Large intestine (tissue), 3 donors: ENCODE measurements around the gene EPHA7. TPM values are rescaled to one million over a fixed set of nuclear protein-coding genes. Genes with fewer than 3 reads are reported as not detected.

Experiments used
- DNase-seq, 2 donors: peaks; one replicate each; pipeline versions ENCODE4 v3.0.0 to v3.0.0-alpha.2; 2013
- H3K27ac ChIP-seq: one replicate; pipeline ENCODE4 v1.5.1; 2013; ENCODE audit warnings: low read length
- H3K27me3 ChIP-seq: 2 replicates; pipeline ENCODE4 v1.6.1; 2013; ENCODE audit warnings: low read length; ENCODE audit not compliant: control insufficient read depth, insufficient read depth
- H3K36me3 ChIP-seq: 2 replicates; pipeline ENCODE4 v1.6.1; 2013; ENCODE audit warnings: low read length; ENCODE audit not compliant: control insufficient read depth, insufficient read depth
- H3K4me1 ChIP-seq: one replicate; pipeline ENCODE4 v1.6.1; 2013; ENCODE audit warnings: low read length; ENCODE audit not compliant: control insufficient read depth, insufficient read depth
- H3K4me3 ChIP-seq: one replicate; pipeline ENCODE4 v1.5.1; 2013; ENCODE audit warnings: low read length
- H3K9me3 ChIP-seq: one replicate; pipeline ENCODE4 v1.6.1; 2013; ENCODE audit warnings: mild to moderate bottlenecking, low read depth, low read length, moderate library complexity; ENCODE audit not compliant: control insufficient read depth
- WGBS: methylation state at CpG from one replicate; pipeline ENCODE4 v1.1.5; 2013; ENCODE audit warnings: low lambda C conversion rate; ENCODE audit not compliant: insufficient coverage; 5-methylcytosine and 5-hydroxymethylcytosine counted together
- polyA plus RNA-seq: library from polyadenylated mRNA; unstranded; fragments of 120-200 nt; gene quantifications from one replicate; pipeline ENCODE4 v1.2.1, GENCODE V29; 2013

Gene EPHA7
- polyA plus RNA-seq, 1 donor: 6.5 TPM

GRCh38 chr6:93365445-93365844 is 53.9 kb downstream of the EPHA7 start:
- Histone ChIP-seq H3K4me3 (no peak overlapping the region), H3K27me3 (no peaks in the 10 kb centered on the region), H3K27ac (no peak overlapping the region), H3K36me3 (no peaks in the 10 kb centered on the region), H3K9me3 (no peaks in the 10 kb centered on the region), H3K4me1 (no peaks in the 10 kb centered on the region)
- 100% methylated on average over 2 of the region's 3 CpGs for WGBS
- no peak for DNase-seq

DNA sequence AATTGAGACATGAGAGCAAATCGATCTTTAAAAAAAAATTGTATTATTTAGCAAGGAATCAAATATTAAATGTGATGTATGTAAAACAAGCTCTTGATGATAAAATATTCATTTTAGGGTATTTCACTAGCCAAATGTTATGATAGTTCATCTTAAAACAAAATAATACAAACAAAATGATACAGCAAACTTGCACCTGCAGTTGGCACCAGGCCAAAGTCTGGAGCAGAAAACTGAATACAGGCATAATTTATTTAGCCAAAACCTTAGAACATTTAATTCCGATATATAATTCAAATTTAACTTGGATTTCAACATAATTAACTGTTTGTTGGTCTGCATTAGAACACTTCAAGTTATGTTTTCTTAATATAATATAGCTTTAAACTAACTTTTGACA is 60.9 kb downstream of the EPHA7 start:
- Histone ChIP-seq H3K9me3 (no peaks in the 10 kb centered on the region), H3K36me3 (peaks cover 3% of the 10 kb centered on the region), H3K4me3 (no peak overlapping the region), H3K27ac (no peak overlapping the region), H3K4me1 (no peaks in the 10 kb centered on the region), H3K27me3 (no peaks in the 10 kb centered on the region)
- no peak for DNase-seq
- WGBS: 90% methylated on average over 2 of the region's 2 CpGs

GRCh38 chr6:93352604-93353003 is 66.8 kb downstream of the EPHA7 start:
- WGBS: no CpG with 5 or more reads among the region's 1 CpG
- H3K27ac ChIP-seq: no peak overlapping the region
- H3K9me3 ChIP-seq: no peaks in the 10 kb centered on the region
- H3K4me3 ChIP-seq: no peak overlapping the region
- DNase-seq: no peak
- no peaks in the 10 kb centered on the region for H3K4me1 ChIP-seq
- H3K27me3 ChIP-seq: no peaks in the 10 kb centered on the region
- peaks cover 3% of the 10 kb centered on the region for H3K36me3 ChIP-seq

GRCh38 chr6:93351222-93351621 is 68.1 kb downstream of the EPHA7 start:
- H3K4me3 ChIP-seq: no peak overlapping the region
- no peaks in the 10 kb centered on the region for H3K4me1 ChIP-seq
- H3K9me3 ChIP-seq: no peaks in the 10 kb centered on the region
- 100% methylated on average over 1 of the region's 3 CpGs for WGBS
- H3K36me3 ChIP-seq: no peaks in the 10 kb centered on the region
- H3K27me3 ChIP-seq: no peaks in the 10 kb centered on the region
- DNase-seq: no peak
- no peak overlapping the region for H3K27ac ChIP-seq

DNA sequence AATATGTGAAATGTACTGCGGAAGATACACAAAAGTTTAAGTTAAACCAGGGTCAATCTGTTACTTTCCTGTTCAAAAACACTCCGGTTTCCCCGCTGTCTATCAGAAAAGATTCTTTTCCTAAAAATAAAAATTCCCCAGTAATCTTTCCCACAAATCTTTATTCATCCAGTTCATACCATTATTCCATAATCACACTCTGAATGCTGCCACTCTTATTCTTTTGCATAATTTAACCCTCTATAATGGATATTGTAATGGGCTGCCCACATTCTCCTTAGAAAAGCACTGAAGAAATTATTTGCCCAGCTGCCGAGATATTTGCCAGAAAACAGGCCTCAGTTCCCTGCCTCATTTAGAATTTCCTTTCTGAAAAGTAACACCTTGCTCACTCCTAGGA is 68.6 kb downstream of the EPHA7 start:
- no peak for DNase-seq
- no peaks in the 10 kb centered on the region for H3K27me3 ChIP-seq
- 93% methylated on average over 2 of the region's 4 CpGs for WGBS
- no peak overlapping the region for H3K4me3 ChIP-seq
- no peaks in the 10 kb centered on the region for H3K36me3 ChIP-seq
- H3K27ac ChIP-seq: no peak overlapping the region
- H3K9me3 ChIP-seq: no peaks in the 10 kb centered on the region
- H3K4me1 ChIP-seq: no peaks in the 10 kb centered on the region

- Histone ChIP-seq H3K9me3 (no peaks in the 10 kb centered on the region), H3K27me3 (no peaks in the 10 kb centered on the region), H3K4me1 (no peaks in the 10 kb centered on the region), H3K4me3 (no peak overlapping the region), H3K36me3 (no peaks in the 10 kb centered on the region), H3K27ac (no peak overlapping the region)
- no CpG with 5 or more reads among the region's 1 CpG for WGBS
- DNase-seq: no peak
These were observed 75.0 kb downstream of the EPHA7 start for GRCh38 chr6:93344333-93344835.

DNA sequence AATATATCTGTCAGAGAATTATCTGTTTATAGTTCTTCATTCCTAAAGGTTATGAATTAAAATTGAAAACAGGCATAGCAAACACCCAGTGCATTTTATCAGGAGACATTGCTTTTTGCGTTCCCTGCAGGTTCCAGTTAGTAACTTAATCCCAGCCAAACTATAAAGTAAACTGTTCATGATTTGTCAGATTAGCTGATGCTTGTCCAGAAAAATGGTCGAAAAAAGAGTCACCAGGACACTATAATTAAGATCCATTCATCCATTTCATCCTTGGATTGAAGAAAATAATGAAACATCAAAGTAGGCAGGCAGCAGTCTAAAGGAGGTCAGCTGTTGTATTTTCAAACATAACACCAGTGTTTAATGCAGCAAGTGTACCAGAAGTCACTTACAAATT is 75.9 kb downstream of the EPHA7 start:
- Histone ChIP-seq H3K27ac (no peak overlapping the region), H3K27me3 (no peaks in the 10 kb centered on the region), H3K4me1 (no peaks in the 10 kb centered on the region), H3K9me3 (no peaks in the 10 kb centered on the region), H3K4me3 (no peak overlapping the region), H3K36me3 (no peaks in the 10 kb centered on the region)
- DNase-seq: no peak
- no CpG with 5 or more reads among the region's 2 CpGs for WGBS

GRCh38 chr6:93341900-93342613 is 77.3 kb downstream of the EPHA7 start:
- H3K4me3 ChIP-seq: no peak overlapping the region
- H3K4me1 ChIP-seq: no peaks in the 10 kb centered on the region
- H3K27ac ChIP-seq: no peak overlapping the region
- no peak for DNase-seq
- no peaks in the 10 kb centered on the region for H3K36me3 ChIP-seq
- WGBS: no CpG with 5 or more reads among the region's 1 CpG
- H3K27me3 ChIP-seq: no peaks in the 10 kb centered on the region
- no peaks in the 10 kb centered on the region for H3K9me3 ChIP-seq

- Histone ChIP-seq H3K36me3 (no peaks in the 10 kb centered on the region), H3K4me3 (no peak overlapping the region), H3K27ac (no peak overlapping the region), H3K4me1 (no peaks in the 10 kb centered on the region), H3K9me3 (no peaks in the 10 kb centered on the region), H3K27me3 (no peaks in the 10 kb centered on the region)
- 71% methylated on average over 1 of the region's 2 CpGs for WGBS
- no peak for DNase-seq
These were observed 81.5 kb downstream of the EPHA7 start for GRCh38 chr6:93337772-93338394.

- H3K27ac ChIP-seq: no peak overlapping the region
- H3K4me3 ChIP-seq: no peak overlapping the region
- no CpG with 5 or more reads among the region's 1 CpG for WGBS
- no peaks in the 10 kb centered on the region for H3K27me3 ChIP-seq
- no peak for DNase-seq
- H3K36me3 ChIP-seq: no peaks in the 10 kb centered on the region
- no peaks in the 10 kb centered on the region for H3K9me3 ChIP-seq
- H3K4me1 ChIP-seq: no peaks in the 10 kb centered on the region
These were observed 82.3 kb downstream of the EPHA7 start for GRCh38 chr6:93337014-93337413.
